CD4-positive, CD25-positive, alpha-beta regulatory T cell (primary cell): ENCODE data around the gene IMP3. TPM values are rescaled to one million over a fixed set of nuclear protein-coding genes. Genes with fewer than 3 reads are reported as not detected.

Experiments used
- ATAC-seq, 2 donors: fragments of 150-1000 bp; cut with Tn5 transposase; one replicate each; pipeline ENCODE4 v1.10.0; 2021; ENCODE audit warnings: low read depth in 2 of 2, moderate number of reproducible peaks in 2 of 2, moderate library complexity in 1 of 2
- DNase-seq, 3 donors: peaks; one replicate each; pipeline versions ENCODE4 v3.0.0 to v3.0.0-alpha.2; 2012 to 2022; ENCODE audit warnings: mixed read lengths in 1 of 3
- H3K27ac ChIP-seq: one replicate; pipeline ENCODE4 v1.7.0; 2013; ENCODE audit warnings: mild to moderate bottlenecking, low read length; ENCODE audit not compliant: insufficient read depth, poor library complexity, severe bottlenecking
- H3K27me3 ChIP-seq: one replicate; pipeline ENCODE4 v1.7.0; 2013; ENCODE audit warnings: low read length; ENCODE audit not compliant: control insufficient read depth, insufficient read depth
- H3K36me3 ChIP-seq: one replicate; pipeline ENCODE4 v1.7.0; 2013; ENCODE audit warnings: mild to moderate bottlenecking, low read length, moderate library complexity; ENCODE audit not compliant: control insufficient read depth, insufficient read depth
- H3K4me1 ChIP-seq: 2 replicates; pipeline ENCODE4 v1.7.0; 2013; ENCODE audit warnings: mild to moderate bottlenecking, low read length; ENCODE audit not compliant: insufficient read depth, control insufficient read depth, poor library complexity, severe bottlenecking
- H3K4me3 ChIP-seq: one replicate; pipeline ENCODE4 v1.7.0; 2013; ENCODE audit warnings: low read depth, mild to moderate bottlenecking, low read length, moderate library complexity
- H3K9me3 ChIP-seq, 2 experiments: 1 replicate in 1 of 2; 2 replicates in 1 of 2; pipeline ENCODE4 v1.7.0; 2013; ENCODE audit warnings: low read length in 2 of 2, mild to moderate bottlenecking in 1 of 2, moderate library complexity in 1 of 2; ENCODE audit not compliant: control insufficient read depth in 2 of 2
- H3K27ac Mint-ChIP-seq, 3 donors: one replicate each; pipeline ENCODE4 v1.8.0; 2020 to 2022; ENCODE audit warnings: mild to moderate bottlenecking in 3 of 3, mixed read lengths in 3 of 3, moderate library complexity in 2 of 3
- H3K27me3 Mint-ChIP-seq: one replicate; pipeline ENCODE4 v1.8.0; 2022; ENCODE audit warnings: mild to moderate bottlenecking, mixed read lengths
- H3K36me3 Mint-ChIP-seq: one replicate; pipeline ENCODE4 v1.8.0; 2020; ENCODE audit warnings: mixed read lengths
- H3K4me1 Mint-ChIP-seq, 4 donors: one replicate each; pipeline ENCODE4 v1.8.0; 2020 to 2022; ENCODE audit warnings: mixed read lengths in 4 of 4, mild to moderate bottlenecking in 1 of 4
- H3K4me3 Mint-ChIP-seq, 4 donors: one replicate each; pipeline ENCODE4 v1.8.0; 2020 to 2022; ENCODE audit warnings: mild to moderate bottlenecking in 4 of 4, mixed read lengths in 4 of 4, moderate library complexity in 3 of 4
- H3K9me3 Mint-ChIP-seq, 7 donors: one replicate each; pipeline ENCODE4 v1.8.0; 2020 to 2022; ENCODE audit warnings: mixed read lengths in 7 of 7, mild to moderate bottlenecking in 3 of 7, moderate library complexity in 2 of 7
- polyA plus RNA-seq, 4 donors: library from polyadenylated mRNA; unstranded; fragments of 300-500 nt; fragmentation: Illumina TruSeq; gene quantifications; one replicate each; pipeline ENCODE4 v1.2.3, GENCODE V29; 2021
- total RNA-seq: library from RNA; stranded (reverse); gene quantifications from one replicate; pipeline ENCODE4 v1.2.3, GENCODE V29; 2022

The IMP3 gene
- total and polyA plus RNA-seq, 5 donors from 2014 or later = 40.5 to 303 (median 274) TPM

DNA sequence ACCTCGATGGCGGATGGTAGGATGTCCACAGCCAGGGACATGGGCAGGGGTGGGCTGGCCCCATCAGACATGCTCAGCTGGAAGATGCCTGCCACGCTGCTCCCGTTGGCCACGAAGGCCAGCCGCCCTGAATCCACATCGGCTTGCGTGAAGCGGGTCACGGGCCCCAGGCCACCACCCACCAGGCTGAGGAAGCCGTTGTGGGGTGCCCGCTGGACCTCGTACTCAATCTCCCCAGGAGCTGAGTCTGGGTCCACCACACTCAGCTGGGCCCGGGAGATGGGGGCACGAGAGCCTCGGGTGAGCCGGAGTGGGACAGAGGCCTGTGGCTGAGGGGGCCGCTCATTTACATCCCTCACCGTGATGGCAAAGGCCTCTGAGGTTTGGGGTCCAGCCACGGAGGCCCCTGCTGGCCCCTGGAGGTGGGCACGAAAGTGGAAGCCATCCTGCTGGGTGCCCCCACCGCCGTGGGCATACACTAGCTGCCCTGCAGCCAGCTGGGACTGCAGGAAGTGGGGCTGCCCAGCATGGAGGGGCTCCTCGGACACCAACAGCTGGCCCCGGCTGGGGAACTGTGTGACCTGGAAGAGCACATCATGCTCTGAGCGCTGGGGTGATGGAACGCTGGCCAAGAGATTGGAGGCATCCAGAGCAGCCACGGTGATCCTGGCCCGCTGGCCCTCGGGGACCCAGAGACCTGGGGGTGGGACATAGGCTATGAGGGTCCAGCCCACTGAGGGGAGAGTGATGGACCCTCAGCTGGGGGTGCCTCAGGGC, 36.9 kb upstream of the IMP3 start:
- Histone ChIP-seq H3K27ac (no peak overlapping the region), H3K9me3 (no peaks in the 10 kb centered on the region), H3K36me3 (no peaks in the 10 kb centered on the region), H3K27me3 (no peaks in the 10 kb centered on the region), H3K4me1 (no peaks in the 10 kb centered on the region), H3K4me3 (no peak overlapping the region)
- DNase-seq (no peak), ATAC-seq (no peak)
- Mint-ChIP-seq H3K27me3 (peaks cover 11% of the 10 kb centered on the region), H3K27ac (no peak overlapping the region), H3K36me3 (no peaks in the 10 kb centered on the region), H3K9me3 (peaks cover 0 to 1% (median 0%) of the 10 kb centered on the region in 7 donors), H3K4me1 (no peaks in the 10 kb centered on the region), H3K4me3 (no peak overlapping the region)

DNA sequence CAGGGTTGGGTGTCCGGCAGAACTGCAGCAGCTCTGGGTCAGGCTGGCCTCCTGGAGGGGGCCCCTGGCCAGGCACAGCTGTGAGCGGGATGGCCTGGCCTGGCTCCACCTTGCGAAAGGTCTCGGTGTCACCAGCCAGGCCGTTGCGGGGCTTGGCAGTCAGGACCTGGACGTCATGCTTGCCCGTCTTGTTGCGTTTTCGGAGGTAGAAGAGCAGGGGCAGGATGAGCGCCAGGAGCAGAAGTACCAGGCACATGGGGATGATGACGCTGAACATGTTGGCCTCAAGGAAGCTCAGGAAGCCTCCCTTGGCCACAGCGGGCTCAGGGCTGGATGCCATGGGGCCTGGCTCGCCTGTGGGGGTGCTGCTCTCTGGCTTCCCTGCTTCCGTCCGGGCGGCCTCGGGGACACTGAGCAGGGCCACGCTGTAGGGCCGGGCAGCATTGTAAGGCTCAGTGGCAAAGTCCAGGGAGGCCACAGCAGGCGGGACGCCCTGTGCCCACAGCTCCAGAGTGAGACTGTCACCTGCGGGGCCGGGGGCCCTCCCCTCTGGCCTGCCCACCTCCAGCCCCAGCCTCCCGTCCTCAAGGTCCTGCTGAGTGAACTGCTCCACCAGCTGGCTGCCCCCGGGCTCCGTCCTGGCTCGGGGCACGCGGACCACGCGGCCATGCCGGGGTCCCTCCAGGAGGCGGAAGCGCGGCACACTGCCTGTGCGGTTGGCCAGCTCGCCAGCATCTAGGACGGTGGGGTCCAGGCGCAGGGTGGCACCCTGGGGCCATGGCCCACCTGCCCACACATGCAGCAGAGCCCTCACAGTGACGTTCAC, 35.8 kb upstream of the IMP3 start:
- H3K4me1 Mint-ChIP-seq = no peaks in the 10 kb centered on the region
- peaks cover 0 to 1% (median 0%) of the 10 kb centered on the region in 7 donors for H3K9me3 Mint-ChIP-seq
- no peaks in the 10 kb centered on the region for H3K36me3 Mint-ChIP-seq
- peaks cover 11% of the 10 kb centered on the region for H3K27me3 Mint-ChIP-seq
- H3K4me1 ChIP-seq = no peaks in the 10 kb centered on the region
- H3K36me3 ChIP-seq = no peaks in the 10 kb centered on the region
- no peaks in the 10 kb centered on the region for H3K9me3 ChIP-seq
- H3K4me3 ChIP-seq = no peak overlapping the region
- no peak overlapping the region for H3K27ac Mint-ChIP-seq
- no peak for ATAC-seq
- no peak overlapping the region for H3K27ac ChIP-seq
- DNase-seq = no peak
- H3K4me3 Mint-ChIP-seq = no peak overlapping the region
- no peaks in the 10 kb centered on the region for H3K27me3 ChIP-seq

DNA sequence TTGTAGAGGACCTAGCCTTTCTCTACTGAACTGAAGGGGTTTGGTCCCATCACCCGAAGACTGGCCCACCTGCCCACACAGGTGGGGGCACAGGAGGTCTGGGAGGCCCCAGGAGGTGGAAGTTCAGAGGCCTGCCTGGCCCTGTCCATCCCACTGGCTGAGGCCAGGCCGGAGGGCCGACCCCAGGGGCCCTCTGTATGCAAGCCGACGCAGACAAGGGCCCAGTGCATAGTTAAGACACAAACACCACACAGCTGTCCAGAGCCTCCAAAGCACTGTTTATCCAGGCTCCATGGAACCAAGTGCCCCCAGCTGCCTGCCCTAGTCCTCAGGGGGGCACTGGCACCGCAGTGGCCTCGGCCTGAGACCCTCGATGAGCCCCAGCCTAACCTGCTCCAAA, 34.3 kb upstream of the IMP3 start:
- Mint-ChIP-seq H3K27me3 (peaks cover 8% of the 10 kb centered on the region), H3K4me1 (no peaks in the 10 kb centered on the region), H3K9me3 (peaks cover 0 to 1% (median 0%) of the 10 kb centered on the region in 7 donors), H3K27ac (peak overlapping the region in 1 of 3 donors; percentile 26), H3K36me3 (no peaks in the 10 kb centered on the region), H3K4me3 (no peak overlapping the region)
- no peaks in the 10 kb centered on the region for H3K27me3 ChIP-seq
- no peaks in the 10 kb centered on the region for H3K9me3 ChIP-seq
- no peaks in the 10 kb centered on the region for H3K4me1 ChIP-seq
- DNase-seq (no peak), ATAC-seq (no peak)
- H3K27ac ChIP-seq = no peak overlapping the region
- H3K4me3 ChIP-seq = no peak overlapping the region
- H3K36me3 ChIP-seq = no peaks in the 10 kb centered on the region

DNA sequence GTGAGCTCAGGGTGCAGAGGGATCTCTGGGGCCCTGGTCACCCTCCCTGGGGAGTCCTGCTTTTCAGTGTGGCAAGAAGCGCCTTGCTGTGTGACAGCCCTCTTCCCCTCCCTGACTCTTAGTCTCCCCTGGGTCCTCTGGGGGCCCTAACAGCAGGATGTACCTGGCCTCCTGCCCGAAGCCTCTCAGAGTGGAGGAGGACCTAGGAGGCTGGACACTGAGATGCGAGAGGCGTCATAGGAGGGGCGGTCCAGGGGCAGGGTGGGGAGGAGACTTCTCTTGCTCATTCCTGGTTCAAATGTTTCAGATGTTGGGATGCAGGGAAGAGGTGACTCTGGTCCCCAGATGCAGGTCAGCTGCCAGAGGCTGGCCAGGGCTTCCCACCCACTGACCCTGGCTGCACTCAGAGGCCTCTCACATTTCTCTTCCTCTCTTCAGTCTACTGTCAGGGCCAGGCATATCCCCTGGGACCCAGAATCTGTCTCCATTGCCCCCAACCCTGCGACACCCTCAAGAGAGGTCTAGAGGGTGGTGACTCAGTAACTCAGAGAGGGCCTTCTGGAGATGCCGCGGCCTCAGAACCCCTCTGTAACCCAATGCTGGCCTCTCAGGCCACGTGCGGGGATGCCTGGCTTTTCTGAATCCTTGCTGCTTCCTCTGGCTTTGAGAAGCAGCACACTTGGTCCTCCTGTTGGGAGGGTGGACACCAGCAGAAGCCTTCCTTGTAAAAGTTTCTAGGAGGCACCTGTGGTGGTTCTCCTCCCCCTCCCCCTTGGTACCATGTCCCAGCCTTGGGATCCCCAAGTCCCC, 33.6 kb upstream of the IMP3 start:
- peaks cover 2% of the 10 kb centered on the region for H3K27me3 Mint-ChIP-seq
- no peaks in the 10 kb centered on the region for H3K27me3 ChIP-seq
- H3K9me3 ChIP-seq = no peaks in the 10 kb centered on the region
- peaks cover 0 to 1% (median 0%) of the 10 kb centered on the region in 7 donors for H3K9me3 Mint-ChIP-seq
- no peaks in the 10 kb centered on the region for H3K4me1 Mint-ChIP-seq
- no peak overlapping the region for H3K4me3 ChIP-seq
- no peak overlapping the region for H3K27ac ChIP-seq
- ATAC-seq = no peak
- no peaks in the 10 kb centered on the region for H3K36me3 ChIP-seq
- no peak overlapping the region for H3K4me3 Mint-ChIP-seq
- no peaks in the 10 kb centered on the region for H3K4me1 ChIP-seq
- peak overlapping the region in 1 of 3 donors; percentile 25 for H3K27ac Mint-ChIP-seq
- H3K36me3 Mint-ChIP-seq = no peaks in the 10 kb centered on the region
- DNase-seq = no peak

DNA sequence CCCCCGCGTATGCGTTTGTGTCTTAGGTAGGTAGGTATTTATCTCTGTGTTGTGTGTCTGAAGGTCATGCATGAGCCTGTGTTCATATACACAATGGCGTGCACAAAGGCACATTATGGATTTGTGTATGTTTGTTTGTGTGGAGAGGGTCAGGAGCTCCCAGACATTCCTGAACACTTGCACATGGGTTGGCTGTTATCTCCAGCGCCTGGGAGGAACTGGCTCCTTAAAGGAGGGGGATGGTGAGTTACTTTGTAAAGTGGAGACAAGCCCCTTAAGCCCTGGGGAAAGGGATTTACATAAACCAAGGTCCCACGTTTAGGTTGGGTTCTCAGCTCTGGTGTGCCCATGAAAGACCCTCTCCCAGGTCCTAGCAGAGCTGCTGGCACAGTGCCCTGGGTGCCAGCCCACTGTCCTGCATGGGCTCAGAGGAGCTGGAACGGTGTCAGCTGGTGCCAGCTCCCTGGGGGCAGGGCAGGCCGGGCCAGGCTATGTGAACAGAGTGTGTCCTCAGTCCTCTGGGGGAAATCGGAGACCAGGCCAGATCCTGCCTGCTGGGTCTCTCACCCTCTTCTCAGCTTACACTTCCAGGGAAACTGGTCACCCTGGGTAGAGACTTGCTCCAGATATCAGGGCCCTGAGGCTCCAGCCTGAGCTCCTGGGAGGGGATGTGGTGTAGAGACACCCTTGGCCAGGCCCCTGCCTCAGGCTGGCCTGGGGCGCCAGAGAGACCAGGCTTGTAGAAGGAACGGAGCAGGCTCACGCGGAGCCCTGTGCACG, 32.8 kb upstream of the IMP3 start:
- Histone ChIP-seq H3K9me3 (no peaks in the 10 kb centered on the region), H3K27me3 (no peaks in the 10 kb centered on the region), H3K36me3 (no peaks in the 10 kb centered on the region), H3K4me1 (no peaks in the 10 kb centered on the region), H3K27ac (no peak overlapping the region), H3K4me3 (no peak overlapping the region)
- ATAC-seq (no peak), DNase-seq (no peak)
- no peaks in the 10 kb centered on the region for H3K27me3 Mint-ChIP-seq
- H3K9me3 Mint-ChIP-seq = no peaks in the 10 kb centered on the region
- no peaks in the 10 kb centered on the region for H3K36me3 Mint-ChIP-seq
- H3K27ac Mint-ChIP-seq = no peak overlapping the region
- H3K4me1 Mint-ChIP-seq = no peaks in the 10 kb centered on the region
- H3K4me3 Mint-ChIP-seq = no peak overlapping the region

DNA sequence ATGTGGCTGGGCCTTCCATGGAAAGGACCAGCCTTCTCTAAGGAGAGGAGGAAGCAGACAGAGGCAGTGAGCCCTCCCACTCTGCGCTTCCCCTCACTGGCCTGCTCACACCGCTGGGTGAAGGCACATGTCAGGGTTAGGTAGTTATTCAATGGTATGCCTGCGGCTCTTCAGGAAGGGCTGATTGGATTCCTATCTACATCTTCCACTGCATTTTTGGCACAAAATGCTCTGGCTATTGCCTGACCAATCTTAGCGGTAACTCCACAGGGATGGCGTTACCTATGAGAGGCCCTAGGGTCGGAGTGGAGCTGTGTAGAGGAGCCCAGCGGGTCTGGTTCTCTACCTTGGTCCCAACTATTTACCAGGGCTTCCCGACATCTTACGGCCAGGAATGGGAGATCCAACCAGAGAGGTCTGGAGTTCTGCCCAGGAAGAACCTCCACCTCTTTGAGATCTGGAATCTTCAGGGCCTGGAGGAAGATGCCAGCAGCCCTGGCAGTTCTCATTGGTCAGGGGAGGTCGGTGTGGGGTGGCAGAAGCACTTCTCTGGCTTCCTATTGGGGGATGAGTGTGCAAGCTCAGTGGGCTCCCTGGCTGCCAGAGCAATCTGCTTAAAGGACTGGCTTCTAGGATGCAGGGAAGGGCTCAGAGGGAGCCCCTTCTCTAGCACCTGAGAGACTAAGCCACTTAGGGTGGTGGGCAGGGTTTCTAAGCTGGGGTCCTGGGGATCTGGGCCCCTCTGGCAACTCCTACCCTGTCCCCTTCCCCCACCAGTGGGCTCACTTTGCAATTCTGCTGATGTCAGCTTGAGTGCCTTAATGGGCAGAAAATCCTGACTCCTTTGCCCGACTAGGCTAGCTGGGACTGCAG, 31.9 kb upstream of the IMP3 start:
- H3K27ac Mint-ChIP-seq = no peak overlapping the region
- no peaks in the 10 kb centered on the region for H3K27me3 ChIP-seq
- H3K4me3 Mint-ChIP-seq = no peak overlapping the region

More for the DNA sequence above, 31.9 kb upstream of the IMP3 start:
- Histone ChIP-seq H3K36me3 (no peaks in the 10 kb centered on the region), H3K4me3 (no peak overlapping the region), H3K9me3 (no peaks in the 10 kb centered on the region), H3K4me1 (no peaks in the 10 kb centered on the region), H3K27ac (no peak overlapping the region)
- H3K36me3 Mint-ChIP-seq = no peaks in the 10 kb centered on the region
- H3K27me3 Mint-ChIP-seq = no peaks in the 10 kb centered on the region
- DNase-seq = no peak
- ATAC-seq = no peak
- H3K4me1 Mint-ChIP-seq = no peaks in the 10 kb centered on the region
- H3K9me3 Mint-ChIP-seq = no peaks in the 10 kb centered on the region
